ENCODE results near the gene GMDS. TPM values are rescaled to one million over a fixed set of nuclear protein-coding genes. Genes with fewer than 3 reads are reported as not detected.

Gene GMDS
- total and polyA plus RNA-seq, 2 of the 8 experiments (the other 6 are each of a cell fraction or from before 2014, with no cell fraction given): 16.8 to 50.0 TPM

- no peak overlapping the region for H2BK5ac ChIP-seq (ENCODE audit: low read depth, low read length)
- DNase-seq (ENCODE audit: low read depth in 1 of 2, low spot score in 2 of 2) (peak in 1 of 2 experiments; percentile 20), FAIRE-seq (no peak)
- H3K79me2 ChIP-seq (ENCODE audit: control insufficient read depth in 1 of 2, insufficient read depth in 2 of 2, low read length in 2 of 2): no peaks in the 10 kb centered on the region
- 90% methylated on average over 5 of the region's 5 CpGs; no CpG with 5 or more reads in 1 of the 2 experiments for WGBS, 2 experiments (ENCODE audit: extremely low coverage in 1 of 2, insufficient coverage in 1 of 2, insufficient read length in 1 of 2, insufficient replicate concordance in 2 of 2, low coverage in 1 of 2, low lambda C conversion rate in 2 of 2, missing lambda C conversion rate in 1 of 2)
- H2AFZ ChIP-seq (ENCODE audit: low read length): no peak overlapping the region
- no peaks in the 10 kb centered on the region for H3K36me3 ChIP-seq (ENCODE audit: control insufficient read depth in 2 of 4, insufficient read depth in 4 of 4, low read length in 3 of 4)
- no peak overlapping the region for H3K18ac ChIP-seq (ENCODE audit: extremely low read depth, low read length)
- no peak overlapping the region for H3K4me3 ChIP-seq (ENCODE audit: extremely low read depth in 1 of 4, insufficient read depth in 2 of 4, low read depth in 3 of 4, low read length in 4 of 4)
- no peak overlapping the region for H3K4me2 ChIP-seq (ENCODE audit: insufficient read depth in 1 of 2, low read depth in 2 of 2, low read length in 2 of 2)
- H4K20me1 ChIP-seq (replicated peaks in 1 of 2; ENCODE audit: control insufficient read depth in 1 of 2, insufficient read depth in 2 of 2, low read length in 2 of 2): peaks cover 0 to 3% of the 10 kb centered on the region in 2 experiments
- no peak overlapping the region for H3K14ac ChIP-seq (ENCODE audit: insufficient read length)
- no peak overlapping the region for H3K27ac ChIP-seq (ENCODE audit: low read depth, low read length)
- H2BK20ac ChIP-seq (ENCODE audit: low read length): no peak overlapping the region
- no peak overlapping the region for H3K23ac ChIP-seq (ENCODE audit: insufficient read length)
- no peak overlapping the region for H4K8ac ChIP-seq (ENCODE audit: extremely low read depth, insufficient read depth, low read length)
- H2AK5ac ChIP-seq (ENCODE audit: low read depth, low read length): no peak overlapping the region
- no peak overlapping the region for H2BK15ac ChIP-seq (ENCODE audit: low read length)
- H3K27me3 ChIP-seq (replicated peaks in 1 of 4; ENCODE audit: control insufficient read depth in 3 of 4, extremely low read depth in 1 of 4, insufficient read depth in 3 of 4, low read length in 3 of 4): no peaks in the 10 kb centered on the region; a peak in 1 of 7 replicates
- peaks cover 3% of the 10 kb centered on the region; the same call in 1 of the 2 replicates for H3K23me2 ChIP-seq (ENCODE audit: low read depth, low read length)
- no peaks in the 10 kb centered on the region for H3K79me1 ChIP-seq (ENCODE audit: low read depth, low read length)
- H2BK120ac ChIP-seq (replicated peaks; ENCODE audit: low read depth, low read length): no peak overlapping the region
- no peak overlapping the region for H2BK12ac ChIP-seq (ENCODE audit: low read depth, low read length)
- POLR2A ChIA-PET (ENCODE audit: partially characterized antibody): no interaction called here
- H3K4me1 ChIP-seq (replicated peaks in 1 of 4; ENCODE audit: control insufficient read depth in 3 of 4, insufficient read depth in 4 of 4, low read length in 3 of 4): peaks cover 0 to 2% (median 0%) of the 10 kb centered on the region in 4 experiments; a peak in 2 of 7 replicates
- H3K4ac ChIP-seq (replicated peaks; ENCODE audit: insufficient read length, low read depth, low read length): no peak overlapping the region
- H3K56ac ChIP-seq (replicated peaks; ENCODE audit: insufficient read length, low read depth, low read length): no peak overlapping the region
- no peak for TF ChIP-seq SUZ12 (IDR thresholded peaks at IDR 0.05; ENCODE audit: low read length)
- peak; percentile 79 for TF ChIP-seq BACH1 (IDR thresholded peaks at IDR 0.05; ENCODE audit: low read length)
- TF ChIP-seq SAP30 (IDR thresholded peaks at IDR 0.05; ENCODE audit: insufficient read depth, insufficient replicate concordance, low read length): no peak
- TF ChIP-seq MAFK (IDR thresholded peaks at IDR 0.05; ENCODE audit: low read depth, low read length): peak; percentile 33; the same call in 1 of the 2 replicates
- no peak for TF ChIP-seq TAF1 (IDR thresholded peaks at IDR 0.05; ENCODE audit: low read depth, low read length)
- no peak for TF ChIP-seq USF2 (IDR thresholded peaks at IDR 0.05; ENCODE audit: low read length)
- no peak for TF ChIP-seq NANOG (IDR thresholded peaks at IDR 0.05; ENCODE audit: insufficient read depth, low read depth, low read length, poor library complexity, severe bottlenecking)
- TF ChIP-seq YY1 (IDR thresholded peaks at IDR 0.05; ENCODE audit: low read depth, low read length): no peak
- TF ChIP-seq POU5F1 (IDR thresholded peaks at IDR 0.05; ENCODE audit: low read depth, low read length): no peak
- H4K5ac ChIP-seq (ENCODE audit: insufficient read length, low read depth, low read length): no peak overlapping the region
- no peak overlapping the region for H3K9ac ChIP-seq (replicated peaks in 1 of 4; ENCODE audit: extremely low read depth in 1 of 4, low read depth in 3 of 4, low read length in 3 of 4)
- H3K9me3 ChIP-seq (ENCODE audit: insufficient read depth in 2 of 2, low read depth in 1 of 2, low read length in 1 of 2): no peaks in the 10 kb centered on the region
- CTCF ChIA-PET (ENCODE audit: partially characterized antibody): interaction anchor here (1.1 kb wide), 1 partner anchor 765 kb away, joined by 3 read pairs; no protein-coding TSS in a partner anchor
- no peak overlapping the region for H4K91ac ChIP-seq (replicated peaks; ENCODE audit: insufficient read length, low read length)
Observed at GRCh38 chr6:1591243-1591642, 654.2 kb downstream of the GMDS start.
